Liver (tissue), 9 donors: ENCODE measurements around the gene B4GALT3. TPM values are rescaled to one million over a fixed set of nuclear protein-coding genes. Genes with fewer than 3 reads are reported as not detected.

Source experiments
- DNase-seq: peaks from one replicate; pipeline ENCODE4 v3.0.0-alpha.2; 2017; ENCODE audit warnings: low spot score
- H3K27ac ChIP-seq, 2 donors: one replicate each; pipeline ENCODE4 v1.7.0; 2013; ENCODE audit warnings: inconsistent platforms in 2 of 2, low read length in 2 of 2, control low read depth in 1 of 2, low read depth in 1 of 2, mild to moderate bottlenecking in 1 of 2
- H3K27me3 ChIP-seq, 4 donors: one replicate each; pipeline versions ENCODE4 v1.6.1 to v1.7.0; 2013; ENCODE audit warnings: low read length in 3 of 4, inconsistent platforms in 1 of 4, mild to moderate bottlenecking in 1 of 4, moderate library complexity in 1 of 4; ENCODE audit not compliant: control insufficient read depth in 4 of 4, insufficient read depth in 4 of 4
- H3K36me3 ChIP-seq, 4 donors: one replicate each; pipeline versions ENCODE4 v1.6.1 to v1.7.0; 2013; ENCODE audit warnings: low read length in 3 of 4, mild to moderate bottlenecking in 3 of 4, low read depth in 1 of 4, moderate library complexity in 1 of 4; ENCODE audit not compliant: control insufficient read depth in 4 of 4, insufficient read depth in 3 of 4
- H3K4me1 ChIP-seq, 4 donors: one replicate each; pipeline versions ENCODE4 v1.6.1 to v1.7.0; 2013; ENCODE audit warnings: low read length in 3 of 4, mild to moderate bottlenecking in 3 of 4, moderate library complexity in 1 of 4; ENCODE audit not compliant: control insufficient read depth in 4 of 4, insufficient read depth in 4 of 4
- H3K4me3 ChIP-seq, 3 donors: one replicate each; pipeline versions ENCODE4 v1.6.1 to v1.7.0; 2013; ENCODE audit warnings: low read length in 3 of 3, control low read depth in 1 of 3, low read depth in 1 of 3, mild to moderate bottlenecking in 1 of 3
- H3K9ac ChIP-seq, 2 donors: one replicate each; pipeline ENCODE4 v1.7.0; 2013; ENCODE audit warnings: low read length in 2 of 2, mild to moderate bottlenecking in 2 of 2, moderate library complexity in 2 of 2, control low read depth in 1 of 2, low read depth in 1 of 2
- H3K9me3 ChIP-seq, 4 donors: one replicate each; pipeline versions ENCODE4 v1.6.1 to v1.7.0; 2013; ENCODE audit warnings: low read length in 3 of 4; ENCODE audit not compliant: control insufficient read depth in 4 of 4
- CTCF ChIP-seq: fragments of 150-350 bp; IDR thresholded peaks from 2 replicates; pipeline ENCODE4 v1.5.1; 2017; ENCODE audit warnings: improper control_type of control experiment, low read depth, low read length; ENCODE audit not compliant: missing input control
- EGR1 ChIP-seq, 2 donors: IDR thresholded peaks; 2 replicates each; pipeline ENCODE4 v1.6.1; 2016 to 2018; ENCODE audit warnings: antibody characterized with exemption in 2 of 2, low read depth in 2 of 2
- FOXA2 ChIP-seq: IDR thresholded peaks from 2 replicates; pipeline ENCODE4 v1.6.1; 2016; ENCODE audit warnings: antibody characterized with exemption
- GABPA ChIP-seq, 2 donors: IDR thresholded peaks in 1 of 2; conservative IDR thresholded peaks in 1 of 2; 2 replicates each; pipeline ENCODE4 v1.6.1; 2016; ENCODE audit warnings: antibody characterized with exemption in 2 of 2, mild to moderate bottlenecking in 1 of 2, moderate library complexity in 1 of 2
- HNF4A ChIP-seq, 2 donors: conservative IDR thresholded peaks; 2 replicates each; pipeline ENCODE4 v1.6.1; 2016; ENCODE audit warnings: antibody characterized with exemption in 2 of 2, mild to moderate bottlenecking in 2 of 2
- HNF4G ChIP-seq: IDR thresholded peaks from 2 replicates; pipeline ENCODE4 v1.6.1; 2016; ENCODE audit warnings: antibody characterized with exemption
- JUND ChIP-seq, 2 donors: IDR thresholded peaks; 2 replicates each; pipeline ENCODE4 v1.6.1; 2016; ENCODE audit warnings: antibody characterized with exemption in 2 of 2
- MAX ChIP-seq: IDR thresholded peaks from 2 replicates; pipeline ENCODE4 v1.6.1; 2016; ENCODE audit warnings: antibody characterized with exemption
- NR2F2 ChIP-seq: IDR thresholded peaks from 2 replicates; pipeline ENCODE4 v1.6.1; 2016; ENCODE audit warnings: antibody characterized with exemption
- RAD21 ChIP-seq, 2 donors: IDR thresholded peaks; 2 replicates each; pipeline ENCODE4 v1.6.1; 2016; ENCODE audit warnings: antibody characterized with exemption in 2 of 2, mild to moderate bottlenecking in 2 of 2
- REST ChIP-seq: IDR thresholded peaks from 2 replicates; pipeline ENCODE4 v1.6.1; 2016; ENCODE audit warnings: antibody characterized with exemption, mild to moderate bottlenecking
- RXRA ChIP-seq, 2 donors: IDR thresholded peaks; 2 replicates each; pipeline ENCODE4 v1.6.1; 2017 to 2018; ENCODE audit warnings: antibody characterized with exemption in 2 of 2, mild to moderate bottlenecking in 1 of 2
- SP1 ChIP-seq: IDR thresholded peaks from 2 replicates; pipeline ENCODE4 v1.6.1; 2018; ENCODE audit warnings: antibody characterized with exemption, mild to moderate bottlenecking
- TAF1 ChIP-seq: conservative IDR thresholded peaks from 2 replicates; pipeline ENCODE4 v1.6.1; 2016; ENCODE audit warnings: antibody characterized with exemption, mild to moderate bottlenecking
- ZBTB33 ChIP-seq: IDR thresholded peaks from 2 replicates; pipeline ENCODE4 v1.6.1; 2016; ENCODE audit warnings: antibody characterized with exemption
- WGBS: extraction: QIAGEN DNeasy Blood & Tissue Kit; methylation state at CpG from one replicate; pipeline ENCODE4 v1.1.7; 2013; 5-methylcytosine and 5-hydroxymethylcytosine counted together
- polyA plus RNA-seq, 2 donors: library from polyadenylated mRNA; stranded (reverse) in 1 of 2; unstranded in 1 of 2; fragments of 200-250 nt in 1 of 2; fragments of >200 nt in 1 of 2; fragmentation: Nextera tagmentation in 1 of 2; extraction: Ambion mirVana in 1 of 2; gene quantifications; one replicate each; pipeline versions ENCODE4 v1.2.1 to v1.2.3, GENCODE V29; 2013 to 2015
- total RNA-seq, 2 donors: library from RNA; depleted of rRNA; stranded (reverse); fragments of >200 nt; gene quantifications; one replicate each; pipeline ENCODE4 v1.2.3, GENCODE V29; 2014
- TF ChIP-seq, protein P1 (sequence below): IDR thresholded peaks from 2 replicates; pipeline ENCODE4 v1.6.1; 2016; ENCODE audit warnings: antibody characterized with exemption
- donor health status: healthy.
- donor health status: healthy.
- donor health status: healthy.
- donor health status: healthy.
- donor health status: healthy.

Gene B4GALT3
- total and polyA plus RNA-seq, 4 donors: 13.1 to 23.8 (median 14.7) TPM

DNA sequence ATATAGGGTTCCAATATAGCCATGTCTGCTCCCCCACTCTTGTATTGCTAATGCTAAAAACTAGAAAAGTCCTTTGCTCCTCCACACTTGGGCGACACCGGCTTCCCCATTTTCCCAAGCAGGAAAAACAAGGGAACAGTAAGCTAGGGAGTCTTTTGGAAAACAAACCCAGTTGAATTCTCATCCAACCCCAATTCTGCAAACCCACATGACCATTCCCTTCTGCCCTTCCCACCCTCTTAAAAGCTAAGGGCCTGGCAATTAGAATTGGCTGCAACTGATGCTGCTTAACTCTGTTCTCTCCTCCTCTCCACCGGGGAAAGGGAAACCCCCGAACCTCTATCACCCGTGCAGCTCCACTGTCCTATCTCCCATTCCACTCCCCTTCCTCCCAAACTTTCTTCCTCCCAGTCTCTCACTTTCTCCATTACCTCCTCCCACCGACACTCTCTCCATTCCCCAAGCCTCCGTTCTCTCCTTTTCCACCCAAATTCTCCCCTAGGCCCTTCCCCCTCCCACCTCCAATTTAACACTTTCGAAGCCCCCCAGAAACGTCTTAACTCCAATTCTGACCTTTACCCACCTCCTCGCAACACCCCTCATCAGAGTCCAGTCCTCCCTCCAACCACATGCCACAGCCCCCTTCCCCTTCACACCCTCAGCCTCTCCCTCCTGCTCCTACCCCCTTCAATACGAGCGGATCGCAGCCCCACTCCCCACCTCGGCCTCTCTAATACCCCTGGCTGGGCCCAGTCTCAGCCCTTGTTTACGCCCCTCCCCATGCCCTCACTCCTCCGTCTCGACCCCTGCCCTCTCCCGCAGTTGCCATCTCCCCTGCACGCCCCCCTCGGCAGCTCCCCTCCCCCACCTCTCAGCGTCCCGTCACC is 45.5 kb downstream of the B4GALT3 start:
- H3K27ac ChIP-seq: peak overlapping the region; percentile 92 to 99
- no peak for DNase-seq
- TF ChIP-seq MAX (no peak), RAD21 (IDR thresholded peaks at IDR 0.05) (no peak), HNF4A (conservative IDR thresholded peaks at IDR 0.05) (no peak), GABPA (IDR thresholded peaks at IDR 0.05 in 1 of 2, conservative IDR thresholded peaks at IDR 0.05 in 1 of 2) (no peak), RXRA (IDR thresholded peaks at IDR 0.05) (no peak), SP1 (no peak), EGR1 (IDR thresholded peaks at IDR 0.05; ENCODE audit: low read depth in 2 of 2) (no peak), HNF4G (no peak), CTCF (no peak), NR2F2 (no peak), ZBTB33 (no peak), FOXA2 (no peak), TAF1 (no peak), JUND (IDR thresholded peaks at IDR 0.05) (no peak), REST (no peak)
- TF ChIP-seq, protein P1, sequence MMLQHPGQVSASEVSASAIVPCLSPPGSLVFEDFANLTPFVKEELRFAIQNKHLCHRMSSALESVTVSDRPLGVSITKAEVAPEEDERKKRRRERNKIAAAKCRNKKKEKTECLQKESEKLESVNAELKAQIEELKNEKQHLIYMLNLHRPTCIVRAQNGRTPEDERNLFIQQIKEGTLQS: no peak
- peaks cover 0 to 18% (median 12%) of the 10 kb centered on the region in 4 donors for H3K36me3 ChIP-seq
- 7% methylated on average over 22 of the region's 22 CpGs for WGBS
- H3K27me3 ChIP-seq: no peaks in the 10 kb centered on the region
- peaks cover 0 to 21% (median 15%) of the 10 kb centered on the region in 4 donors for H3K4me1 ChIP-seq
- H3K9ac ChIP-seq: peak overlapping the region; percentile 40 to 89
- H3K9me3 ChIP-seq: no peaks in the 10 kb centered on the region
- peak overlapping the region; percentile 72 to 92 (median 88) for H3K4me3 ChIP-seq
